LHCN-M2 (cell line): ENCODE results near the gene GRM4. TPM values are rescaled to one million over a fixed set of nuclear protein-coding genes. Genes with fewer than 3 reads are reported as not detected.
A peak's percentile ranks its signal among the peaks of the same experiment; 100 is the strongest.
"Not testable (repeated sequence)": the region's sequence is repeated elsewhere in the genome, so short reads cannot be mapped to it uniquely, and the experiment has no call there.

Experiments used
- DNase-seq: peaks from one replicate; pipeline ENCODE4 v3.0.0-alpha.2; 2012; ENCODE audit warnings: low read depth
- total RNA-seq: library from RNA; depleted of rRNA; stranded (reverse); fragments of >200 nt; gene quantifications from 2 replicates; pipeline ENCODE4 v1.2.3, GENCODE V29; 2014

GRM4 gene
- total RNA-seq, 1 experiment from 2014 or later = not detected

DNA sequence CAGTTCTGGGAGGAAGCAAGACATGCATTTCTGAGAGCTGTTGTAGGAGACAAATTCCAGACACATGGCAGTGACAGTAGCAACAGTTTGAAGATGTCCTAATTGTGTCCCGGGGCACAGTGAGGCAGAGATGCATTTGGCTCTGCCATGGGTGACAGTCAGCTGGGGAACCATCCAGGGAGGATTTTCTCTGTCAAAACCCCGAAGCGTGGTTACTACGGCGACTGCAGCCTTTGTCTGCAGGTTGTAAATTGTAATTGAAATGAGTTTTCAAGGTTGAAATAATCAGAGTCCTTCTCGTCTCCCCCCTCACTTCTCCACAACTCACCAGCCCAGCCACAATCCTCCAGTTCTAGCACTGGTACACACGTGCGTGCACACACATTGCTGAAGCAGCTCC lies 100.1 kb downstream of the GRM4 start:
- DNase-seq = no peak

DNA sequence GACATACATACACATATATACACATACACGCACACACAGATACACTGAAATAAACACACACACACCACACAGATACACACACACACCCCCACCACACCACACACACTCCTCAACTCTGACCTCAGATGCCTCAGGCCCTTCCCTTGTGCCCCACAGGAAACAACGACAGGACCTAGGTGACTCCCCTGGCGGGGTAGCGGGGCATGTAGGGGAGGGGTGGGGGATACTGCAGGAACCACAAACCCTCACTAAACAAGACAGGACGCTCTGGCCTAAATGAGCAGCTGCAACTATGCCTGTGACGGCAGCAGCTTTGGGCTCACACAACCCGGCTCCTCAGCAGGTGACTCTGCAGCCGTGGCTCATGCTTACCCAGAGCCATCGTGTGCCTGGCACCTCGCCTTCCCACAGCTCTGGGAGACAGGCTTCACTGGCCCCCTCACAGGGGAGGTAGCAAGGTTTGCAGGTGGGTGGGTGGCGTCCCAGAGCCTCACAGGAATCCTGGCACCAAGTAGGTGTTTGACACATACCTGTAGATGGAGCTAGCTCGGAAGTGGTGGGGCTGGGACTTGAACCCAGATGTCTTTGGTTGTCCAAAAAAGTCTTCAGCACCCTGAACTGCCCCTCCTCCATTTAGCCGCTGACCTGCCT lies 100.8 kb downstream of the GRM4 start:
- no peak for DNase-seq

DNA sequence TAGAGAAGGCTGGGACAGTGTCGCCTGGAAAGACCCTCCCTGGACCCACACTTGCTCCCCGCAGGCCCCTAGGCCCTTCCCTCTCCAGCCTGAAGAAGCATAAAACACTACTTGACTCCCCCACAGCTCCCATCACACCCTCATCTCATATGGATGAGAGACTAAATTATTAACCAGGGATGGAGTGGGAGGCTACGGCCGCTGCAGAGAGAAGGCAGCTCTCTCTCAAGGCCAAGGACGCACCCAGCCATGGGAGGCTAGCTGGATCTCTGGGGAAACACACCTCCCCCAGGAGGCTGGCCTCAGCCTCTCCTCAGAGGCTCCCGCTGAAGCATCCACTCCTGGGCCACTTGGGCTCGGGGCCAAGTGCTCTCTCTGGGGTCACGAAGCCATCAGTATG lies 102.5 kb downstream of the GRM4 start:
- DNase-seq = no peak

DNA sequence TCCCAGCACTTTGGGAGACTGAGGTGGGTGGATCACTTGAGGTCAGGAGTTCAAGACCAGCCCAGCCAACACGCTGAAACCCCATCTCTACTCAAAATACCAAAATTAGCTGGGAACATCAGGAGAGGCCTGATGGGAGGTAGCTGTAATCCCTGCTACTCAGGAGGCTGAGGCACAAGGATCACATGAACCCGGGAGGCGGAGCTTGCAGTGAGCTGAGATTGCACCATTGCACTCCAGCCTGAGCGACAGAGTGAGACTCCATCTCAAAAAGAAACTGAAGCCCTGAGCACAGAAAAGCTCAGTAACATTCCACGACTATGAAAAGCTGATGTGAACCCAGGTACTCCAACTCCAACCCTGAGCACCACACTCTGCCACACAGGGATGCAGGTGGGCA lies 103.9 kb downstream of the GRM4 start:
- DNase-seq = not testable (repeated sequence)

DNA sequence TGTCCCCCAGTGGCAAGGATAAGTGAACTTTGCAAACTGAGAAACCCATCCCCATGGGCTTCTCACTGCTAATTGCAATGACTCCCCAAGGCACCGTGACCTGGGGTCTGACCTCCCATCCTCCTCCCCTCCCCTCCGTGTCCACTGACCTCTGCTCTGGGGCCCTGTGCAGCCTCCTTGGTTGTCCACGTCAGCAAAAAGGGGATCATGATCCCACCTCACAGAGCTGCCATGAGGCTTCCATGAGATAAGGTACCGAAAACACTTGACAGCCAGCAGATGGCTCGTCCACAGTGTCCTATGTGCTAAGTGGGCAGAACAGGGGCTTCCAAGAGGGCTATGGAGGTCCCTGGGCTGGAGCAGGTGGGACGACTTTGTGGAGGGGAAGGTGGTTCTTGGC lies 104.5 kb downstream of the GRM4 start:
- DNase-seq = no peak

DNA sequence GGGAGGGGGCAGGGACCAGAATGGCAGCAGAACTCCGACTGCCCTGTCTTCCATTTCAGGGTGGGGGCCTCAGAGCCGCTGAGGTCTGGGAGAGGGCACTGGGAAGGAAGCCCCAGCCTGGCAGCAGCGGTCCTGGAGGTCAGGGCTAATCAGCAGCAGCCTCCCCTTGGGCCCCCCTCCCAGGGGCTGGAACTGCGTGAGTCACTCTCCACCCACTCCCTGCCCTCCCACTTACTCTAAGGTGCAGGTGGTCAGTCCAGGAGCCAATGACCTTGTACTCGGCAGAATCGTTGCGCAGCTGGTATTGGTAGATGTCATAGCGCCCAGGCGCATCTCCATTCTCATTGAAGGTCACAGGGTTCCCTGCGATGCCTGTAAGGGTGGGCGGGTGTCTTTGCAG lies 105.9 kb downstream of the GRM4 start:
- no peak for DNase-seq

DNA sequence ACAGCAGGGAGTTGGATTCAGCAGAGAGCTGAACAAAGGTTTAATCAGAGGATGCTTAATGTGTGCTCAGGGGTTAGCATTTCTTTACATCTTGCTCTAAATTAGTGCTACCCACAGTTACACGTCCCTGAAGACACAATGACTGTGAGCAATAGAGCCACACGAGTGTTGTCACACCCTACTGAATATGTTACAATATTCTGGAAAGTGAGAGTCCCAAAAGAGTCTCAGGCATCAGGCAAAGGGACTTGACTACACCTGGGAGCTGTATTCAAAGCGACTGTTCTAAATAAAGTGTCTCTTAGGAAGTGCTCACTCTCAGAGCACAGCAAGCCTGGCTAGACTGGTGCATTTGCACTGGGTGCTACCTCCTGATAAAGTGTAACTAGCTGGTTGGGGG lies 108.7 kb downstream of the GRM4 start:
- DNase-seq = no peak

DNA sequence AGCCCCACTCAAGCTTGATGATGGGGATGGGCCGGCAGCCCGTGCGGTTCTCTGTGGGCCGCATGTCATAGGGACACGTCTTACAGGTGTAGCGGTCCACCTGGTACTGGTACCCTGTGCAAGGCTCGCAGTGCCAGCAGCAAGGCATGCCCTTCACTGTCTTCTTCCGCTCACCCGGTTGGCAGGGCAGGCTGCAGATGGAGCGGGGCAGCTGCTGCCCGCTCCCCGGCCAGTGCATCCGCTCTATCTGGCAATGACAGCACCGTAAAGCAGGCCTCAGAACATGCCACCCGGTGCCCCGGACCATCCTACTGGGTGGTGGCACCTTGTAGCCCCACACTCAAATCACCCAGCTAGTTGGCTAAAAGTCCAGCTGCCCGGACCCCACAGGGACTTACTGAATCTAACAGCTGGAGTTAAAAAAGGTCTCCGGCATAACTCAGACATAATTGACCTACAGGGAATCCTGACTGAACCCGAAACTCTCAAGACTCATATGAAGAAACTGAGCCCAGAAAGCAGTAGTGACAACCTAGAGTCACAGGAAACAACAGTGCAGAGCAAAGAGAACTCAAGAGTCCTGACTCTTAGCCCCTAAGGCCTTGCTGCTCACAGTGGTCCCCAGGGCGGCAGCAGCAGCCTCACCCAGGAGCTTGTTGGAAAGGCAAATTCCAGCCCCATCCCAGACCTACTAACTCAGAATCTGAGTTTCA lies 109.4 kb downstream of the GRM4 start:
- DNase-seq = no peak

DNA sequence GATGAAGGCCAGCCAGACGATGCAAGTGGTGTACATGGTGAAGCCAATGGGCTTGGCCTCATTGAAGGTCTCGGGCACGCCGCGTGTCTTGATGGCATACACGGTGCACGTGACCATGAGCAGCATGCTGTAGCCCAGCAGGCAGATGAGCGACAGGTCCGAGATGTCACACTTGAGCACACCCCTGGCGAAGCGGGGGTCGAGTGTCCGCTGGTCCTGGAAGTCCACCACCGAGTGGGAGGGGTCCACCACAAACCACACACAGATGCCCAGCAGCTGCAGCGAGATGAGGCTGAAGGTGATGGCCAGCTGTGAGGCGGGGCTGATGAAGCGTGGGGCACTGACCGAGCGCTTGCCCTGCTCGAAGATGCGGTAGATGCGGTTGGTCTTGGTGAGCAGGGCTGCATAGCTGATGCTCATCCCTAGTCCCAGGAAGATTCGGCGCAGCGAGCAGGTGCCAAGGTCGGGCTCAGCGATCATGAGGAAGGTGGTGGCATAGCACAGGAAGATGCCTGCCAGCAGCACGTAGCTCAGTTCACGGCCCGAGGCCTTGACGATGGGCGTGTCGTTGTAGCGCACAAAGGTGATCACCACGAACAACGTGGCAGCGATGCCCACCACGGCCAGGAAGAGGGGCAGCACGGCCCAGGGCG lies 110.1 kb downstream of the GRM4 start:
- DNase-seq = no peak

DNA sequence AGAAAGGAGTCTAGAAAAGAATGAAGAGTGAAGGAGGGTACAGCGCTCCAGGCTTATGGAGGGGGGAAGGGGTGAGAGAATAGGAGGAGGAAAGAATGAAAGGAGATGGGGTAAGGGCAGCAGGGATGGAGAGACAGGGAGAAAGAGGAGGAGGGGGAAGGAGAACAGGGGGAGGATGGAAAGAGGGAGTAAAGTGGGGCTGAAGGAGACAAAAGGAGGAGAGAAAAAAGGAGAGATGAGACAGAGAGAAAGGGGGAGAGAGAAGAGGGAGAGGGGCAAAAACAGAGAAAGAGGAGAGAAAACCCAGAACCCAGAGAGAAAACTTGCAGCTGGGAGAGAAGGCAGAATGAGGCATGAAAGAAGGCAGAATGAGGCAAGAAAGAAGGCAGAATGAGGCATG lies 110.7 kb downstream of the GRM4 start:
- DNase-seq = no peak

DNA sequence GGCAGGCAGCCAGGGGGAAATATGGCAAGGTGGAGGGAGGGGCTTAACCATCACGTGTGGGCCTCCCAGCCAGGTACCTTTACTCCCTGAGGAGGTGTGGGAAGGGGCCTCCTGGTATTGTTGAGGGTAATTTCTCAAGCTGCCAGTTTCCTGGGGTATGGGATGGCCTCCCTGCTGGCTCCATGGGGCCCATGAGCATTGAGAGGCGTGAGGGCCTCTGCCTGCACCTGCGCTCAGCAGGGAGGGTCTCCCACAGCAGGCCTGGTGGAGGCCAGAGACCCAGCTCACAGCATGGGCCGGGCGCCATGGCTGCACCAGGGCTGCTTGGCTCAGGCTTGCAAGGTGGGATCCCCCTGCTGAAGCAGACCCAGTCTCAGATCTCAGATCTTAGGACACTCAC lies 113.0 kb downstream of the GRM4 start:
- DNase-seq = no peak

DNA sequence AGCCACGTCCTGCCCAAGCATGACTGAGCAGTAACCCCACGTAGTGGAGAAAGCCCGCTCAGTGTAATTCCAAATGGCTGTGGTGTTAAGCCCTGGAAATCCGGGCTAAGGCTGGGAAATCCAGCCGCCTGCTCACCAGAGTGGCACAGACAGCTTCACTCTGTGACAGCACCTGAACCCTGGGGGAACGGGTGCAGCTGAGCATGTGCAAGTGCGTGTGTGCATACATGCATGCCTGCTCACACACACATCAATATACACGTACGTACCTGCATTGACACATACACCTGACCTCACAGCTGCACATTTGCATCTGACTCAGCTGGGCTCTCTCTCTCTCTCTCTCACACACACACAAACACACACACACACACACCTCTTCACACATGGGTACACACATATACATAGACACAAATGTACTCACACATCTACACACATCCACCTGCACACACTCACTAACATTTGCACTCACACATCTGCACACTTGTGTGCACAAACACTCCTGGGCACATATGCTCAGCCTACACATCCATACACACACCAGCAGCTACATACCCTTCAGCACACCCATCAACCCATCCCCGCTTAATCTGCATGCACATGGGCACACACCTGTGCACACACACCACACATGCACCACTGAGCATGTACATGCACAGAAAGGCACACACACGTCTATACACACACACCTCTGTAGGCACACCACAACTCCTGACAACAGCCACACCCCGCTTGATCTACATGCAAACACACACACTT lies 114.1 kb downstream of the GRM4 start:
- no peak for DNase-seq

DNA sequence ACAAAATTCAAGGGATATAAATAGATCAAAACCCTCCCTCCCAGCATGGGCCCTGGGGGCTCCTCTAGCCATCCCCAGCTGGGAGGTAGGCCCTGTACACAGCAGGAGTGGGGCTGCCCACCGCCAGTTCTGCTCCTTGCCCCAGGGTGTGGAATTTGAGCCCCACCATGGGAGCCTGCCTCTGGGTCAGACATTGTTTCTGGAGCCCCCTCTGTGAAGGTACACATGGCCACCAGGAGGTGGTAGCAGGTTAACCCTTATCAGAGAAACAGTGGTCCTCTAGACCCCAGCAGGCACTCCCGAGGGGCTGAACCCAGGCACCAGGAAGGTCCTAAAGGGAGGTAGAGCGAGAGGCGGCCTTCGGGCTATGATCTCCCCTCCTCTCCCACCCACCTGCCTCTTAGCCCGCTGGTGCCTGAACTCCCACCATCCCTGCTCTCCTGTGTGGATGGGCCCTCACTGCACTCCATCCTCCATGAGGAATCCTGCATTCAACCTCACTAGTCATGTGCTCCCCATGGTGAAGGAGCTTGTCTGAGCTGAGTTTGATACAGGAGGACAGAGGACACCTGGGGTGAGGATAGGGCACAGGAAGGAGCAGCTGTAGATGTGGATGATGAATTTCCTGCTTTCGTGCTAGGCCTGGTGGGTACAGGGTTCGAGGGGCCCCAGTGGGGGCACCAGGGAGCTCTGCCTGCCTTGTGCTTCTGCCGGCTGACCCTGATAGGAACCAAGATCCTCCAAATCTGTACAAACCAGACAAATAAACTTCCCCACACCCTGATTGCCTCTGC lies 114.9 kb downstream of the GRM4 start:
- no peak for DNase-seq

DNA sequence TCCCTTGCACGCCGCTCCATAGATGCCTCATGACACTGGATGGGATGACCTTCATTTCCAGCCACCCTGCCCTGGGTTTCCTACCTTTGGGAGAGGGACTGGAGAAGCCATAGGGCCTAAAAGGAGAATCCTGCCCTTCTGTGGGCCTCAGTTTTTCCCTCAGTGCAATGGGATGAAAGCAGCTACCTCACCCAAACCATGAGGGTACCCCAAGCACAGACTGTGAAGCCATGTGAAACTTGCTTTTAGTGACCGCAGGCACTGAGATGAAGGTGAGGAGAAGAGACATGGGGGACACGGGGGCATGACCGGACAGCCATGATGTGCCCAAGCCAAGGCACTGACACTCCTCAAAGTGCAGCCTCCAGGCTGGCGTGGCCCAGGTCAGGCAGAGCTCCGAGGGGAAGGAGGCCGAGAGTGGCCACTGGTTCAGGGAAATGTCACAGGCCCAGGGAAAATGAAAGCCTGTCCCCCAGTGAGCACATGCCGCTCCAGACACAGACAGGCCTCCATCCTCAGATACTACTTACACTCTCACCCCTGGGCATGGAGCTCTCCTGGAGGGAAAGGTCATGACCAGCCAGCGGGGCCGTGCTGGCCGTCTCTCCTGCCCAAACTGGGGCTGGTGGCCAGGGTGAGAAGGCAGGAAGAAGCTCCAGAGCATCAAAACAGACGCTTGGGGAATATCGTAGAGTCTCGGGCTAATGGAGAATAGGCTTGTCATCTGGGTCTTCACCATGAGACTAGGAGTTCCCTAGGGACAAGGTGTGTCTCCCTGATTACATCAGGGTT lies 116.2 kb downstream of the GRM4 start:
- DNase-seq = no peak

DNA sequence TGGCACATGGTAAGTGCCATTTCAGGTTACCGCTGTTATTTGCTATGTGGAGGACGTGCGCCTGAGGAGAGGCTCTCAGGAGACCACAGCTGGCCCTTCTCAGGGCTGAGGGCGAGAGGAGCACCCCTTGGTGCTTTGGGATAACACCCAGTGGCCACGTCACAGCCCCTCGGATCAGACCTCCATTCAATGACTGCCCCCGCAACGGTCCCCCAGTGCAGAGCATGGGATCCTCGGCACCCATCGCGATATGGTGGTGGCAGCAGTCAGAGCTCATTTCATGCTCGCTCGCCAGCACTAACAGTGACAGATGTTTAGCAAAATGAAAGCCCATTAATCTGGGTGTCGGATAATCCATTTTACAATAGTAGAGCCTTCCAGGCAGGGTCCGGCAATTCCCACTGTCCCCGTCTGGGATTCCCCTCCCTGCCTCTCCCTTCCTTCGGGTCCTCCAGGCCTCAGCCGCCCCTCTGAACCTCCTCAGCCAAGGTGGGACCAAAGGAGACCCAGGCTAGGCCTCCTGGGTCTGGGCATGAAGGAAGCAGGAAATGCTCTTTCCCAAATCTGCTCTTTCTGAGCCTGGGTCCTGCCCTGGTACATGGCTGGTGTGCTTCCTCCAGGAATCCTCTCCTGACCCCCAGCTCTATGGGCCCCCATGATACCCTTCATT lies 117.1 kb downstream of the GRM4 start:
- DNase-seq = no peak

DNA sequence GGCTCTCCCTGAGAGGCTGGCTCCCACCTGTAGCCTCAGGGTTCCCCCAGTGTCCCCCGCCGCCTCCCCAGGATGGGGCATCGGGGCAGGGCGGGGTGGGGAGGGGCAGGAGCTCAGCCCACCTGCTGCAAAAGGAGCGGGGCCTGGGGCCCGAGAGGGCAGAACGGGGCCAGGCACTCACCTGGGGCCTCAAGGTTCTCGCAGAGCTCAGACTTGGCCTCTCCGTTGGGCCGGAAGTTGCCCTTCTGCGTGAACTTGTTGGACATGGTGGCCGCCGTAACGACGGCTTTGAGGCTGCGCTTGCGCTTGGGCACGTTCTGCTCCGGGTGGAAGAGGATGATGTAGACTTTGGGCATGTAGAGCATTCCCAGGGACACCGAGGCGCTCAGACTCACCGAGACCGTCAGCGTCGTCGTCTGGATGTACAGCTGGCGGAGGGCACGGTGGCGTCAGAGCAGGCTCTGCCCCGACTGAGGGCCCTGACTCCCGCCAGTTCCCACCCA lies 117.9 kb downstream of the GRM4 start:
- DNase-seq = no peak

DNA sequence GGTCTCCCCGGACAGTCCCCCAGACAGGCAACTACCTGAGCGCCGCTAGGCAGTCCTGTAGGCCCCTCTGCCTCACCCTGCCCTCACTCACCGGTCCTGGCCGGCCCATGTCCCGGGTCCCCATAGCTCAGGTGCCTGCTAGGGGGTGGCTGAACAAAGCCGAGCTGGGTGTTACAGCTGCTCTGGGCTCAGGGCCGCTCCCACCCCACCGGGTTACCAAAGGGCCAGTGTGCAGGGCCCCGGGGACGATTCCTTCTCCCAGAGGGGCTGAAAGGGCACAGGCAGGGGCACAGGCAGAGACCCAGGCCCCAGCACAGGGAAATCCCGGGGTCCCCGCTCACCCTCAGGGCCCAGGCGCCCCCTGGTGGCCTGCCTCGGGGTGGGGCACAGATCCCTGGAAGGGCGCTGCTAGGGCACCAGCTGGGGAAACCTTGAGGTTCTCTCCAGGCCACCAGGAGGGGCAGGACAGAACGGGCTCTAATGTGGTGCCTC lies 118.4 kb downstream of the GRM4 start:
- DNase-seq = peak; percentile 30

DNA sequence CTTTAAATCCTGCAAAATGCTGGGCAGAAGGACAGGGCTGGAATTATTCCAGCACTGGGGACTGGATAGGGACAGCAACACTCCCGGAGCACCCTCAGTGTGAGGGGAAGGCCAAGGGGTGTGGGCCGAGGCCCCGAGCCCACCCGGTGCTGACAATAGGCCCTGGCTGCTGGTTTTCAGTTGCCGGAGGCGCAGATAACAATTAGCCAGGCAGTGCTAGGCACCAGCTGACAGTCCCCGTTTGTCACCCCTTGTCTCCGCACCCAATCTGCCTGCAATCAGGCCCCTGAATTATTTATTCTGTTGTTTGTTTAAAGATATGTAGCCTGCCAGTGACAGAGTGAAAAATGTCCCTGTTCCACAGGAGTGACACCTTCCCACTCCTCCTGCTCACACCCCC lies 120.0 kb downstream of the GRM4 start:
- no peak for DNase-seq

DNA sequence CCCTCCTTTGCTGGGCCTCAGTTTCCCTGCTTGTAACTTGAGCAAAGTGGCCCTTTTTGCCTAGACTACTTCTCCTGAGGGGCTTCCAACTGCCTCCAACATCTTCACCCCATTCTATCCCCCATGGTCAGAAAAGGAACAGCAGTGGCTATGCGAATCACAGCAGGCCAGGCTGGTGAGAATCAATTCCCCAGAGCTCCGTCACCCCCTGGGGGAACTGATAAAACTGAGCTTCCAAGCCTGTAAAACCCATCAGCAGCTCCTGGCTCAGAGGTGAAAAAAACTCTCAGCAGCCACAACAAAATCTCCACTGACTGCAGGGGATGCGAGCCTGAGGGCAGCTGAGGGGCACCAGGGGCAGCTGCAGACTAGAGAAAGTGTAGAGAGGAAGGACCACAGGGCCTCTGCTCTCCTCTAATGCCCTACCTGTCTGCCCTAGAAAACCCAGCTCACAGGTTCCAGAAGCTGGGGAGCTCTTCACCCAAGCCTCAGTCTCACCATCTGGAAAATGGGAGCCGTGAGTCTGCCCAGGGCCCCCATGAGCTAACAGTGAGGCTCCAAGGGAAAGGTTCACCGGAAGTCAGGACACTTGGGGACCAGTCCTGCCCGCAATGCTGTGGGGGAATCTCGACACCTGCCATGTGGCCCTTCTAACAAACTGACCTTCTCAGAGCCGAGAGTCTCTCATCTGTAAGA lies 120.6 kb downstream of the GRM4 start:
- DNase-seq = no peak
